Gastrocnemius medialis (tissue), 4 donors: ENCODE results near the gene TAF1B.

Source experiments
- CTCF ChIP-seq, 5 experiments: fragments of 450-650 bp in 3 of 5; fragments of 200-600 bp in 2 of 5; sonication (generic) in 2 of 5; IDR thresholded peaks in 4 of 5; conservative IDR thresholded peaks in 1 of 5; 1 replicate in 4 of 5; 2 replicates in 1 of 5; pipeline ENCODE4 v1.5.1; 2016 to 2019; ENCODE audit warnings: antibody characterized with exemption in 5 of 5, mild to moderate bottlenecking in 3 of 5, moderate library complexity in 3 of 5
- POLR2A ChIP-seq, 2 donors: fragments of 450-650 bp; IDR thresholded peaks; one replicate each; pipeline ENCODE4 v1.6.1; 2017; ENCODE audit warnings: antibody characterized with exemption in 2 of 2, mild to moderate bottlenecking in 2 of 2, moderate library complexity in 2 of 2

GRCh38 chr2:9954136-9954535 is 110.9 kb downstream of the TAF1B start:
- no peak for TF ChIP-seq POLR2A (IDR thresholded peaks at IDR 0.05)
- TF ChIP-seq CTCF (IDR thresholded peaks at IDR 0.05 in 4 of 5, conservative IDR thresholded peaks at IDR 0.05 in 1 of 5) = no peak
